Brain pericyte (primary cell): ENCODE results near the gene NUB1.
A peak's percentile ranks its signal among the peaks of the same experiment; 100 is the strongest.
"Not testable (repeated sequence)": the region's sequence is repeated elsewhere in the genome, so short reads cannot be mapped to it uniquely, and the experiment has no call there.

ENCODE experiments used
- DNase-seq: peaks from one replicate; pipeline ENCODE4 v3.0.0-alpha.2; 2012; ENCODE audit warnings: low read depth, low spot score

NUB1 gene

GRCh38 chr7:151341357-151342101, at the start of gene NUB1:
Gene NUB1 (plus strand): TSS chr7:151341812. CDS start chr7:151345350, 3,538 bp downstream.
- DNase-seq = peak; percentile 34

GRCh38 chr7:151292850-151293249, 48.8 kb upstream of the NUB1 start:
- DNase-seq = no peak

GRCh38 chr7:151296202-151296992, 45.2 kb upstream of the NUB1 start:
- DNase-seq = no peak

- DNase-seq = no peak
Measured at GRCh38 chr7:151298765-151299164, 42.8 kb upstream of the NUB1 start.

- no peak for DNase-seq
Measured at GRCh38 chr7:151299530-151299929, 42.1 kb upstream of the NUB1 start.

- DNase-seq = no peak
Measured at GRCh38 chr7:151299940-151300645, 41.5 kb upstream of the NUB1 start.

GRCh38 chr7:151301471-151302462, 39.8 kb upstream of the NUB1 start:
- no peak for DNase-seq

- DNase-seq = not testable (repeated sequence)
Measured at GRCh38 chr7:151304251-151304650, 37.4 kb upstream of the NUB1 start.

- no peak for DNase-seq
Measured at GRCh38 chr7:151304856-151305255, 36.8 kb upstream of the NUB1 start.

- DNase-seq = no peak
Measured at GRCh38 chr7:151306374-151306773, 35.2 kb upstream of the NUB1 start.

- no peak for DNase-seq
Measured at GRCh38 chr7:151306860-151307259, 34.8 kb upstream of the NUB1 start.

- no peak for DNase-seq
Measured at GRCh38 chr7:151307536-151307935, 34.1 kb upstream of the NUB1 start.

- no peak for DNase-seq
Measured at GRCh38 chr7:151308256-151308655, 33.4 kb upstream of the NUB1 start.

- DNase-seq = no peak
Measured at GRCh38 chr7:151308791-151309190, 32.8 kb upstream of the NUB1 start.

GRCh38 chr7:151309311-151309710, 32.3 kb upstream of the NUB1 start:
- DNase-seq = no peak

GRCh38 chr7:151310578-151310977, 31.0 kb upstream of the NUB1 start:
- no peak for DNase-seq

- DNase-seq = no peak
Measured at GRCh38 chr7:151311294-151311864, 30.2 kb upstream of the NUB1 start.

- DNase-seq = no peak
Measured at GRCh38 chr7:151312356-151312755, 29.3 kb upstream of the NUB1 start.

GRCh38 chr7:151312831-151313809, 28.5 kb upstream of the NUB1 start:
- no peak for DNase-seq

GRCh38 chr7:151313857-151314256, 27.8 kb upstream of the NUB1 start:
- DNase-seq = no peak
